C4-2B (cell line): ENCODE data around the gene SZT2.

ENCODE experiments used
- H3K27ac ChIP-seq: fragments of 450-650 bp; 2 replicates; pipeline ENCODE4 v1.5.1; 2017
- CTCF ChIP-seq: fragments of 450-650 bp; conservative IDR thresholded peaks from 2 replicates; pipeline ENCODE4 v1.5.1; 2017; ENCODE audit warnings: mild to moderate bottlenecking
- ZFX ChIP-seq: fragments of 450-650 bp; IDR thresholded peaks from 2 replicates; pipeline ENCODE4 v1.6.1; 2017

The SZT2 gene

GRCh38 chr1:43377831-43378230, 11.9 kb upstream of the SZT2 start:
- no peak for TF ChIP-seq ZFX
- TF ChIP-seq CTCF: no peak

GRCh38 chr1:43379476-43379875, 10.2 kb upstream of the SZT2 start:
- no peak for TF ChIP-seq ZFX
- no peak for TF ChIP-seq CTCF
- no peak overlapping the region for H3K27ac ChIP-seq

More at GRCh38 chr1:43377831-43378230, 11.9 kb upstream of the SZT2 start:
- no peak overlapping the region for H3K27ac ChIP-seq

GRCh38 chr1:43381612-43382011, 8.1 kb upstream of the SZT2 start:
- TF ChIP-seq ZFX (no peak), CTCF (no peak)
- no peak overlapping the region for H3K27ac ChIP-seq

GRCh38 chr1:43382027-43382779, 7.5 kb upstream of the SZT2 start:
- TF ChIP-seq ZFX (no peak), CTCF (no peak)
- H3K27ac ChIP-seq: no peak overlapping the region

GRCh38 chr1:43383449-43383848, 6.2 kb upstream of the SZT2 start:
- H3K27ac ChIP-seq: no peak overlapping the region
- TF ChIP-seq CTCF: no peak; the same call in 1 of the 2 replicates

- H3K27ac ChIP-seq: no peak overlapping the region
- TF ChIP-seq CTCF (no peak), ZFX (no peak)
These were observed 3.0 kb upstream of the SZT2 start for GRCh38 chr1:43386676-43387075.

- H3K27ac ChIP-seq: no peak overlapping the region; the same call in 1 of the 2 replicates
- TF ChIP-seq ZFX: no peak
- TF ChIP-seq CTCF: no peak
These were observed 1.6 kb upstream of the SZT2 start for GRCh38 chr1:43387976-43388599.
